ENCODE results near the gene DRAXIN.
A peak's percentile ranks its signal among the peaks of the same experiment; 100 is the strongest.

The DRAXIN gene

DNA sequence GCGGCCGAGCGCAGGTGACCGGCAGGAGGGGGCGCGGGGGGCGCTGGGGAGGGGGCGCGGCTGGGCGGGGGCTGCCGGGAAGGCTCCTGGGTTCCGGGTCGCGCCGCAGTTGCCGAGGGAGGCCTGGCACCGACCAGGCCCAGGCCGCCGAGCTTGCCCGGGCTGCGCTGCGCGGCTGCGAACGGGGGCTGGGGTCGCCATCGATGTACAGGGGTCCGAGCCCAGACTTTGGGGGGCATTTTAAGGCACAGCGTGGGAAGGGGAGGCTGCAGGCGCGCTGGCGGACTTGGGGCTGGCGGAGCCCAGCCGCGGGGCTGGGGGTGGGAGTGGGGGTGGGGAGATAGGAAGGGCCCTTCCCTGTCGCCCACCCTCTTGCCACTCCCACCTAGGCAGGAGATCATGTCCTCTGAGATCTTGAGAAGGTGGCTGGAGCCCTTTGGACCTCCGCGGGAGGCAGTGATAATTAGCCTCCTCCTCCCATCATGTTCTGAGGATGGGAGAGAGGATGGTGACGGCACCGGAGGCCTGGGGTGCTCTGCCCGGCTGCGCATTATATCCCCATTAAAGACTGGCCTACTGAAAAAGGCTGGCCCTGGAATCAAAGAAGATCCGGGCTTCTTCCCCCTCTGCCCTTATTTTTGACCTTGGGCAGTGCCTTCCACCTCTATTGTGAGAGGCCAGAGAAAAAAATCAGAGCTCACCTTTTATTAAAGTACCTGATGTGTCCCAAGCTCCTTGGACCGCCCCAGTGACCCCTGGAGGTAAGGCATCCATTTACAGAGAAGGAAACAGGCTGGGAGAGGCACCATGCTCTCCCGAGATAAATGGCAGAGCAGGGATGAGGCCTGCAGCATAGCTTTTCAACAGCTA is 36.3 kb upstream of the DRAXIN start:
- H3K4me1 ChIP-seq (ENCODE audit: control insufficient read depth, insufficient read depth, low read length, poor library complexity, severe bottlenecking) = peaks cover 28% of the 10 kb centered on the region
- peak overlapping the region; percentile 49 for H3K4me3 ChIP-seq (ENCODE audit: insufficient read depth, low read depth, low read length, poor library complexity, severe bottlenecking)
- H3K36me3 ChIP-seq (ENCODE audit: control insufficient read depth, insufficient read depth, low read length) = peaks cover 11% of the 10 kb centered on the region
- H3K9me3 ChIP-seq (ENCODE audit: control insufficient read depth, low read length) = no peaks in the 10 kb centered on the region
- no peaks in the 10 kb centered on the region for H3K27me3 ChIP-seq (replicated peaks; ENCODE audit: control insufficient read depth, insufficient read depth, low read length, poor library complexity, severe bottlenecking)
- DNase-seq = no peak
- peak overlapping the region; percentile 34 for H3K27ac ChIP-seq (ENCODE audit: insufficient read depth, low read length, poor library complexity, severe bottlenecking)

DNA sequence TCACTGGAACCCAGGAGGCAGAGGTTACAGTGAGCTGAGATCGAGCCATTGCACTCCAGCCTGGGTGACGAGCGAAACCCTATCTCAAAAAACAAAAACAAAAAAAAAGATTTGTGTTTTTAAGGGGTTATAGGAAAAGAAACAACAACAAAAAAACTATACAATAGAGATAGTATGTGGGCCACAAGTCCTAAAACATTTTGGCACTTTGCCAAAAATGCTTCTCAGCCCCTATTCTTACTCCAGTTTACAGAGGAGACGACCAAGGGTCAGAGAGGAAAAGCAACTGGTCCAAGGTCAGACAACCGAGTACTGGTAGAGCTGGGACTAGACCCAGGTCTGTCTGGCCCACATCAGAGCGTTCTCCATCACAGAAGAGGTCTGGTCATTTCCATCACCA is 33.9 kb upstream of the DRAXIN start:
- peaks cover 17% of the 10 kb centered on the region for H3K4me1 ChIP-seq (ENCODE audit: control insufficient read depth, insufficient read depth, low read length, poor library complexity, severe bottlenecking)
- H3K27ac ChIP-seq (ENCODE audit: insufficient read depth, low read length, poor library complexity, severe bottlenecking) = no peak overlapping the region
- DNase-seq = no peak
- H3K27me3 ChIP-seq (replicated peaks; ENCODE audit: control insufficient read depth, insufficient read depth, low read length, poor library complexity, severe bottlenecking) = no peaks in the 10 kb centered on the region
- H3K9me3 ChIP-seq (ENCODE audit: control insufficient read depth, low read length) = no peaks in the 10 kb centered on the region
- no peak overlapping the region for H3K4me3 ChIP-seq (ENCODE audit: insufficient read depth, low read depth, low read length, poor library complexity, severe bottlenecking)
- peaks cover 15% of the 10 kb centered on the region for H3K36me3 ChIP-seq (ENCODE audit: control insufficient read depth, insufficient read depth, low read length)

DNA sequence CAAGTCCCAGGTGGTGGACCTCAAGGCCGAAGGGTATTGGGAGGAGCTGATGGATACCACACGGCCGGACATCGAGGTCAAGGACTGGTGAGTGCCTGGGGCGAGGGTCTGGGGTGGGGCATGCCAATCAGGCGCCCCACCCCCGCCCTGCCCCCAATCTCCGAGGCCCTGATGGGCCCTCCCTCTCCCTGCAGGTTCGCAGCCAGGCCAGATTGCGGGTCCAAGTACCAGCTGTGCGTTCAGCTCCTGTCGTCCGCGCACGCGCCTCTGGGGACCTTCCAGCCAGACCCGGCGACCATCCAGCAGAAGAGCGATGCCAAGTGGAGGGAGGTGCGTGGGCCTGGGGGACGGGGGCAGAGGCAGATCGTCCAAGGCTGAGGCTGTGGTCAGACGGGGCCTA is 33.0 kb upstream of the DRAXIN start:
- Histone ChIP-seq H3K4me3 (ENCODE audit: insufficient read depth, low read depth, low read length, poor library complexity, severe bottlenecking) (no peak overlapping the region), H3K4me1 (ENCODE audit: control insufficient read depth, insufficient read depth, low read length, poor library complexity, severe bottlenecking) (peaks cover 17% of the 10 kb centered on the region), H3K27me3 (replicated peaks; ENCODE audit: control insufficient read depth, insufficient read depth, low read length, poor library complexity, severe bottlenecking) (no peaks in the 10 kb centered on the region), H3K9me3 (ENCODE audit: control insufficient read depth, low read length) (no peaks in the 10 kb centered on the region), H3K36me3 (ENCODE audit: control insufficient read depth, insufficient read depth, low read length) (peaks cover 15% of the 10 kb centered on the region), H3K27ac (ENCODE audit: insufficient read depth, low read length, poor library complexity, severe bottlenecking) (no peak overlapping the region)
- no peak for DNase-seq

DNA sequence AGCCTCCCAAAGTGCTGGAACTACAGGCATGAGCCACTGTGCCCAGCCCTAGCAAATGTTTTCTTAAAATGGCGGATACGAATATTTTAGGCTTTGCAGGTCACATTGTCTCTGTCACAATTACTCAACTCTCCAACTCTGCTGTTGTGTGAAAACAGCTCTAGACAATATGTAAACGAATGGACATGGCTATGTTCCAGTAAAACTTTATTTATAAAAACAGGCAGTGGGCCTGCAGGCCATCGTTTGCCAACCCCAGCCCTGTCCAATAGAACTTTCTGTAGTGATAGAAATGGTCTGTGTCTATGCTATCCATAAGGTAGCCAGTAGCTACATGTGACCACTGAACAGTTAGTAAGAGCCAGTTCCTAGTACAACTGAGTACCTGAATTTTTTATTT is 31.8 kb upstream of the DRAXIN start:
- peaks cover 15% of the 10 kb centered on the region for H3K36me3 ChIP-seq (ENCODE audit: control insufficient read depth, insufficient read depth, low read length)
- H3K4me3 ChIP-seq (ENCODE audit: insufficient read depth, low read depth, low read length, poor library complexity, severe bottlenecking) = no peak overlapping the region
- peaks cover 14% of the 10 kb centered on the region for H3K4me1 ChIP-seq (ENCODE audit: control insufficient read depth, insufficient read depth, low read length, poor library complexity, severe bottlenecking)
- DNase-seq = no peak
- H3K9me3 ChIP-seq (ENCODE audit: control insufficient read depth, low read length) = no peaks in the 10 kb centered on the region
- no peaks in the 10 kb centered on the region for H3K27me3 ChIP-seq (replicated peaks; ENCODE audit: control insufficient read depth, insufficient read depth, low read length, poor library complexity, severe bottlenecking)
- no peak overlapping the region for H3K27ac ChIP-seq (ENCODE audit: insufficient read depth, low read length, poor library complexity, severe bottlenecking)

DNA sequence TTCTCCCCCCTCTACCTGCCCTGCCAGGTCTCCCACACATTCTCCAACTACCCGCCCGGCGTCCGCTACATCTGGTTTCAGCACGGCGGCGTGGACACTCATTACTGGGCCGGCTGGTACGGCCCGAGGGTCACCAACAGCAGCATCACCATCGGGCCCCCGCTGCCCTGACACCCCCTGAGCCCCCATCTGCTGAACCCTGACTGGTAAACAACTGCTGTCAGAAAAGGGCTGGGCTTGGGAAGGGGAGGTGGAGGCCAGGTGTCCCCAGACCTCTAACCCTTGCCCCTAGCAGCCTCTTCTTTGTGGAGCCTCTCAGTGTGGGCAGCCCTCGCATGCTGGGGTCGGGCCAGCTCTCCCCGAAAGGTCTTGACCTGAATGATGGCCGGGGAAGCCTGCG is 30.4 kb upstream of the DRAXIN start:
- peaks cover 15% of the 10 kb centered on the region for H3K36me3 ChIP-seq (ENCODE audit: control insufficient read depth, insufficient read depth, low read length)
- H3K27me3 ChIP-seq (replicated peaks; ENCODE audit: control insufficient read depth, insufficient read depth, low read length, poor library complexity, severe bottlenecking) = no peaks in the 10 kb centered on the region
- no peak overlapping the region for H3K27ac ChIP-seq (ENCODE audit: insufficient read depth, low read length, poor library complexity, severe bottlenecking)
- H3K4me3 ChIP-seq (ENCODE audit: insufficient read depth, low read depth, low read length, poor library complexity, severe bottlenecking) = no peak overlapping the region
- H3K9me3 ChIP-seq (ENCODE audit: control insufficient read depth, low read length) = no peaks in the 10 kb centered on the region
- no peak for DNase-seq
- peaks cover 4% of the 10 kb centered on the region for H3K4me1 ChIP-seq (ENCODE audit: control insufficient read depth, insufficient read depth, low read length, poor library complexity, severe bottlenecking)

DNA sequence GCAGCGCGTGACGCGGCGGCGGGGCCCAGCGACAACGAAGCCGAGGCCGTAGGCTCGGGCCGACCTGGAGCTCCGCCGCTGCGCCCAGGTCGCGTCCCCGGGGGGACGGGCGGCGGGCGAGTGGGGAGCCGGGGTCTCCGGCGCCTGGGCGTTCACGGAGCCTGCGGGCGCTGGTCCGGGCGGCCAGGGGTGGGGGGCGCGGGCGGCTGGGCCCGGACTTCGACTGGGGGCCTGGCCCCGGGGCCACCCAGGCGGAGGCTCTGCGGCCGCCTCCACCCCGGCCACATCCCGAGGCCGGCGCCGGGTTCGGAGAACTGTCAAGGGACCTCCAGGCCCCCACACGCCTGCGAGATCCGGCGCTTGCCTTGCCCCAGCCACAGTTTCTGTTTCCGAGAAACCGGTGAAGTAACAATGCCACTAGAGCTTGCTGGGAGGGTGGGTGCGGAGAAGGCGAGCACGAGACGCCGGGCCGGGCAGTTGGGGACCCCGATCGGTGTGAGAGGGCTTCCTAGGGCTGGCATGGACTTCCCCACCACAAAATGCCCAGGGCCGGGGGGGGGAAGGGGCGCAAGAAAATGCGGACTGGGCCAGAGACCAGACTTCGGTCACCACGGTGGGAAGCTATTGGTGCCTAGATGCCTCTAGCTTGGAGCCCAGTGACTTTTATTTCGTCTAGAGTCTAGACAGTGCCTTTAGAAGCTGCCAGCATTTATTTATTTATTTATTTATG is 27.0 kb upstream of the DRAXIN start:
- Histone ChIP-seq H3K4me3 (ENCODE audit: insufficient read depth, low read depth, low read length, poor library complexity, severe bottlenecking) (peak overlapping the region; percentile 61), H3K36me3 (ENCODE audit: control insufficient read depth, insufficient read depth, low read length) (peaks cover 9% of the 10 kb centered on the region), H3K4me1 (ENCODE audit: control insufficient read depth, insufficient read depth, low read length, poor library complexity, severe bottlenecking) (peaks cover 3% of the 10 kb centered on the region), H3K9me3 (ENCODE audit: control insufficient read depth, low read length) (no peaks in the 10 kb centered on the region), H3K27me3 (replicated peaks; ENCODE audit: control insufficient read depth, insufficient read depth, low read length, poor library complexity, severe bottlenecking) (no peaks in the 10 kb centered on the region), H3K27ac (ENCODE audit: insufficient read depth, low read length, poor library complexity, severe bottlenecking) (peak overlapping the region; percentile 59)
- DNase-seq = peak in 2 of 3 donors; percentile 18

DNA sequence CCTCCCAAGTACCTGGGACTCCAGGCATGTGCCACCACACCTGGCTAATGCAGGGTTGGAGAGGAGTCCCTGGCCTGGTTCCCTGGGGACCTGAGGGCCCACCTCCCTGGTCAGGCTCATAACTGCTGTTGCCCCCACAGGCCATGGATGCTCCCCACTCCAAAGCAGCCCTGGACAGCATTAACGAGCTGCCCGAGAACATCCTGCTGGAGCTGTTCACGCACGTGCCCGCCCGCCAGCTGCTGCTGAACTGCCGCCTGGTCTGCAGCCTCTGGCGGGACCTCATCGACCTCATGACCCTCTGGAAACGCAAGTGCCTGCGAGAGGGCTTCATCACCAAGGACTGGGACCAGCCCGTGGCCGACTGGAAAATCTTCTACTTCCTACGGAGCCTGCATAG is 23.0 kb upstream of the DRAXIN start:
- H3K4me3 ChIP-seq (ENCODE audit: insufficient read depth, low read depth, low read length, poor library complexity, severe bottlenecking) = no peak overlapping the region
- H3K27me3 ChIP-seq (replicated peaks; ENCODE audit: control insufficient read depth, insufficient read depth, low read length, poor library complexity, severe bottlenecking) = no peaks in the 10 kb centered on the region
- H3K36me3 ChIP-seq (ENCODE audit: control insufficient read depth, insufficient read depth, low read length) = peaks cover 15% of the 10 kb centered on the region
- no peaks in the 10 kb centered on the region for H3K9me3 ChIP-seq (ENCODE audit: control insufficient read depth, low read length)
- no peak for DNase-seq
- peaks cover 3% of the 10 kb centered on the region for H3K4me1 ChIP-seq (ENCODE audit: control insufficient read depth, insufficient read depth, low read length, poor library complexity, severe bottlenecking)
- H3K27ac ChIP-seq (ENCODE audit: insufficient read depth, low read length, poor library complexity, severe bottlenecking) = no peak overlapping the region

DNA sequence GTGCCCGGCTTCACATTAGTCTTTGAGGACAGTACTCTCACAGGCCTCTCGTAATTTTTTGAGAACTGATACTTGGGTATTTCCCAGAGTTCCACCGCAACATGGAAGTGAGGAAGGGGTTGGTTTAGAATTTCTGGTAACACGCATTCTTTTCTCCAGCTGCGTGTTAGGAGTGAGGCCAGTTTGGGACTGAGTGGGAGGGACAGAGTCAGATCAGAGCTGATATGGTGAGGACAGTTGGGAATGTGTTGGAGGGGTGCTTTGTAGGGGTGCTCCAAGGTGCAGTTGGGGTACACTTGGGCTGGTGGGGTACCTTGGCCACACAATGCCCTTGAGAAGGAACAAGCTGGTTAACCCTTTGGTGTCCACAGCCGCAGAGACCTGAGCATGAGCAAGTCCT is 20.8 kb upstream of the DRAXIN start:
- Histone ChIP-seq H3K9me3 (ENCODE audit: control insufficient read depth, low read length) (no peaks in the 10 kb centered on the region), H3K36me3 (ENCODE audit: control insufficient read depth, insufficient read depth, low read length) (peaks cover 32% of the 10 kb centered on the region), H3K27me3 (replicated peaks; ENCODE audit: control insufficient read depth, insufficient read depth, low read length, poor library complexity, severe bottlenecking) (no peaks in the 10 kb centered on the region), H3K4me1 (ENCODE audit: control insufficient read depth, insufficient read depth, low read length, poor library complexity, severe bottlenecking) (no peaks in the 10 kb centered on the region), H3K27ac (ENCODE audit: insufficient read depth, low read length, poor library complexity, severe bottlenecking) (no peak overlapping the region), H3K4me3 (ENCODE audit: insufficient read depth, low read depth, low read length, poor library complexity, severe bottlenecking) (no peak overlapping the region)
- no peak for DNase-seq

DNA sequence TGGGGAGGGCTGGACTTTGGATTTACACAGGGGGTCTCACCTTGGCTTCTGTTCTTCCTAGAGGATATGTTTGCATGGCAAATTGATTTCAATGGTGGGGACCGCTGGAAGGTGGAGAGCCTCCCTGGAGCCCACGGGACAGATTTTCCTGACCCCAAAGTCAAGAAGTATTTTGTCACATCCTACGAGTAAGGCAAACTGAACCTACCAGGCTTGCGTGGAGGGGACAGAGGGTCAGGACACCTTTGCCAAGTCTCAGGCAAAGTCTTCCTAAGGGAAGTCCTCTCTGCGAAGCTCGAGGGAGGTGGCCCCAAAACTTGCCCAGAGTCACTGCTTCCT is 20.3 kb upstream of the DRAXIN start:
- no peak overlapping the region for H3K4me3 ChIP-seq (ENCODE audit: insufficient read depth, low read depth, low read length, poor library complexity, severe bottlenecking)
- no peaks in the 10 kb centered on the region for H3K27me3 ChIP-seq (replicated peaks; ENCODE audit: control insufficient read depth, insufficient read depth, low read length, poor library complexity, severe bottlenecking)
- H3K27ac ChIP-seq (ENCODE audit: insufficient read depth, low read length, poor library complexity, severe bottlenecking) = no peak overlapping the region
- DNase-seq = no peak
- no peaks in the 10 kb centered on the region for H3K4me1 ChIP-seq (ENCODE audit: control insufficient read depth, insufficient read depth, low read length, poor library complexity, severe bottlenecking)
- peaks cover 35% of the 10 kb centered on the region for H3K36me3 ChIP-seq (ENCODE audit: control insufficient read depth, insufficient read depth, low read length)
- no peaks in the 10 kb centered on the region for H3K9me3 ChIP-seq (ENCODE audit: control insufficient read depth, low read length)

DNA sequence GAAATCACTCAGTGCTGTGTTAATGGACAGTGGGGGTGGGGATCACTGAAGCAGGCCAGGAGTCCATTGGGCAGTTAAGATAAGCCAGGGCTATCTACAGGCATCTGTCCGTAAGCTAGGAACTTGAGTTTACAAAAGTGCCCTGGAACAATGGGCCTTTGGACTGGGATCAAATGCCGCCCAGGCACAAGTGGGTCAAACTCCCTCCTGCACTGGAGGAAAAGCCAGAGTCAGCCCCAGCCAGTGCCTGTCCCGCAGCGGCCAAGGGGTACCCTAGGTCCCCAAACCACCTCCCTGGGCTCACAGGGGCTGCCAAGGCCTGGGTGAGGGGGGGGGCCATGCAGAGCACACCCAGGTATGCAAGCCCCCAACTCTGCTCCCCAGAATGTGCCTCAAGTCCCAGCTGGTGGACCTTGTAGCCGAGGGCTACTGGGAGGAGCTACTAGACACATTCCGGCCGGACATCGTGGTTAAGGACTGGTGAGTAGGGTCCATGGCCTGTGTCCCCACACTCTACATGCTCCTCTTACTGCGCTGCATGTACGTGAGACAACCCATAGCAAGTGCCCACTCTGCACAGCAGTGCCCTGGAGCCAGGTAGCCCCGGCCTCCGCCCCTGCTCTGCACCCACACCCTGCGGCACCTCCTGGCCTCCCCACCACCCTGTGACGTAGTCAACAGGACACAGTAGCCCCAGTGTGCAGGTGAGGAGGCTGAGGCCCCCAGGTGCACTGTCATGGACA is 19.8 kb upstream of the DRAXIN start:
- Histone ChIP-seq H3K27ac (ENCODE audit: insufficient read depth, low read length, poor library complexity, severe bottlenecking) (no peak overlapping the region), H3K27me3 (replicated peaks; ENCODE audit: control insufficient read depth, insufficient read depth, low read length, poor library complexity, severe bottlenecking) (no peaks in the 10 kb centered on the region), H3K4me1 (ENCODE audit: control insufficient read depth, insufficient read depth, low read length, poor library complexity, severe bottlenecking) (no peaks in the 10 kb centered on the region), H3K4me3 (ENCODE audit: insufficient read depth, low read depth, low read length, poor library complexity, severe bottlenecking) (no peak overlapping the region), H3K9me3 (ENCODE audit: control insufficient read depth, low read length) (no peaks in the 10 kb centered on the region), H3K36me3 (ENCODE audit: control insufficient read depth, insufficient read depth, low read length) (peaks cover 38% of the 10 kb centered on the region)
- no peak for DNase-seq

Data from effector memory CD4-positive, alpha-beta T cell (primary cell).